Measurements from ENCODE around the gene SMIM7. TPM values are rescaled to one million over a fixed set of nuclear protein-coding genes. Genes with fewer than 3 reads are reported as not detected.
A peak's percentile ranks its signal among the peaks of the same experiment; 100 is the strongest.

Gene SMIM7
- total and polyA plus RNA-seq, 2 of the 13 experiments (the other 11 are each of a cell fraction or from before 2014, with no cell fraction given): 55.7 to 74.9 TPM

DNA sequence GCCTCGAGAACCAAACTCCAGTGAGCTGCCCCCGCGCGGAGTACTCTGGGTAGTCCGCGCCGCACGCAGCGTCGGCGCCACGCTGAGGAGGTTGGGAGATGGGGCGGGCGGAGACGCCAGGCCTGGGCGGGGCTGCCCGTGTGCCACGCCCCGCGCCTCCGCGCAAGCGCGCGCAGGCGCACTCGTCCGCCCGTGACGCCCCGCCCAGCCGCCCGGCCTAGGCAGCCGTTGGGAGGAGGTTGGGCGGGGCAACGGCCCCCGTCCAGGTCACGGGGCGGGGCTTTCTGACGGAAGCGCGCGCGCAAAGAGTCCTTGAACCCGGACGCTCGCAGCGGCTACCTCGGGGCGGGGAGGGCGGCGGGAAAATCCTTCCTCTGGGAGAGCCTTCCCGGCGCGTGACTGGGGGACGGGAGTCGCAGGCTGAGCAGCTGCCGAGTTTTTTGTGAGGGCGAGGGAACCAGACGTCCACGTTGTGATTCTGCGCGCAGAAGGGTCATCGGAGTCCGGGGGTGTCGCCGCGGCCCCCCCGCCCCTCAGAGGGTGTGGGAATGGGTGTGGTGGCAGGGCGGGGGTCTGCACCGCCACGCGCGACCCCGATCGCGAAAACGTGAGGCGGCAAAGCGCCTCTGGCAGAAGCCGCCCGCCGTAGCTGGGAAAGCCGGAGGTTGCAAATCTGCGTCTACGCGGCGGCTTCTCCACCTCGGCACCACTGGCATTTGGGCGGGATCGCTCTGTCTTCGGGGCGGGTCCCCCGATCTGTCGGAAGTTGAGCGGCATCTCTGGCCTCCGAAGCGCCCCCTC is 31.6 kb downstream of the SMIM7 start, which contains the start of gene MED26 (continued):
- TF ChIP-seq, protein P1, sequence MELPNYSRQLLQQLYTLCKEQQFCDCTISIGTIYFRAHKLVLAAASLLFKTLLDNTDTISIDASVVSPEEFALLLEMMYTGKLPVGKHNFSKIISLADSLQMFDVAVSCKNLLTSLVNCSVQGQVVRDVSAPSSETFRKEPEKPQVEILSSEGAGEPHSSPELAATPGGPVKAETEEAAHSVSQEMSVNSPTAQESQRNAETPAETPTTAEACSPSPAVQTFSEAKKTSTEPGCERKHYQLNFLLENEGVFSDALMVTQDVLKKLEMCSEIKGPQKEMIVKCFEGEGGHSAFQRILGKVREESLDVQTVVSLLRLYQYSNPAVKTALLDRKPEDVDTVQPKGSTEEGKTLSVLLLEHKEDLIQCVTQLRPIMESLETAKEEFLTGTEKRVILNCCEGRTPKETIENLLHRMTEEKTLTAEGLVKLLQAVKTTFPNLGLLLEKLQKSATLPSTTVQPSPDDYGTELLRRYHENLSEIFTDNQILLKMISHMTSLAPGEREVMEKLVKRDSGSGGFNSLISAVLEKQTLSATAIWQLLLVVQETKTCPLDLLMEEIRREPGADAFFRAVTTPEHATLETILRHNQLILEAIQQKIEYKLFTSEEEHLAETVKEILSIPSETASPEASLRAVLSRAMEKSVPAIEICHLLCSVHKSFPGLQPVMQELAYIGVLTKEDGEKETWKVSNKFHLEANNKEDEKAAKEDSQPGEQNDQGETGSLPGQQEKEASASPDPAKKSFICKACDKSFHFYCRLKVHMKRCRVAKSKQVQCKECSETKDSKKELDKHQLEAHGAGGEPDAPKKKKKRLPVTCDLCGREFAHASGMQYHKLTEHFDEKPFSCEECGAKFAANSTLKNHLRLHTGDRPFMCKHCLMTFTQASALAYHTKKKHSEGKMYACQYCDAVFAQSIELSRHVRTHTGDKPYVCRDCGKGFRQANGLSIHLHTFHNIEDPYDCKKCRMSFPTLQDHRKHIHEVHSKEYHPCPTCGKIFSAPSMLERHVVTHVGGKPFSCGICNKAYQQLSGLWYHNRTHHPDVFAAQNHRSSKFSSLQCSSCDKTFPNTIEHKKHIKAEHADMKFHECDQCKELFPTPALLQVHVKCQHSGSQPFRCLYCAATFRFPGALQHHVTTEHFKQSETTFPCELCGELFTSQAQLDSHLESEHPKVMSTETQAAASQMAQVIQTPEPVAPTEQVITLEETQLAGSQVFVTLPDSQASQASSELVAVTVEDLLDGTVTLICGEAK (IDR thresholded peaks at IDR 0.05): no peak
- TF ChIP-seq, protein P1 (CRISPR knock-in tag; IDR thresholded peaks at IDR 0.05): no peak; the same call in 1 of the 2 replicates
- TF ChIP-seq ZC3H13 (CRISPR knock-in tag; IDR thresholded peaks at IDR 0.05) (no peak; the same call in 1 of the 2 replicates), ZSCAN20 (CRISPR knock-in tag; IDR thresholded peaks at IDR 0.05; ENCODE audit: borderline replicate concordance) (no peak), MYC (CRISPR knock-in tag; IDR thresholded peaks at IDR 0.05; ENCODE audit: borderline replicate concordance) (peak; percentile 70; the same call in 1 of the 2 replicates), ZNF362 (CRISPR knock-in tag; IDR thresholded peaks at IDR 0.05; ENCODE audit: borderline replicate concordance) (peak; percentile 58; the same call in 1 of the 2 replicates), FOXM1 (CRISPR knock-in tag; IDR thresholded peaks at IDR 0.05) (no peak), FOXO4 (CRISPR knock-in tag; conservative IDR thresholded peaks at IDR 0.05) (0 out of 2 replicates have a peak, but pooled peaks have one; percentile 64), ZSCAN30 (CRISPR knock-in tag; IDR thresholded peaks at IDR 0.05) (no peak)
- TF ChIP-seq, protein P2, sequence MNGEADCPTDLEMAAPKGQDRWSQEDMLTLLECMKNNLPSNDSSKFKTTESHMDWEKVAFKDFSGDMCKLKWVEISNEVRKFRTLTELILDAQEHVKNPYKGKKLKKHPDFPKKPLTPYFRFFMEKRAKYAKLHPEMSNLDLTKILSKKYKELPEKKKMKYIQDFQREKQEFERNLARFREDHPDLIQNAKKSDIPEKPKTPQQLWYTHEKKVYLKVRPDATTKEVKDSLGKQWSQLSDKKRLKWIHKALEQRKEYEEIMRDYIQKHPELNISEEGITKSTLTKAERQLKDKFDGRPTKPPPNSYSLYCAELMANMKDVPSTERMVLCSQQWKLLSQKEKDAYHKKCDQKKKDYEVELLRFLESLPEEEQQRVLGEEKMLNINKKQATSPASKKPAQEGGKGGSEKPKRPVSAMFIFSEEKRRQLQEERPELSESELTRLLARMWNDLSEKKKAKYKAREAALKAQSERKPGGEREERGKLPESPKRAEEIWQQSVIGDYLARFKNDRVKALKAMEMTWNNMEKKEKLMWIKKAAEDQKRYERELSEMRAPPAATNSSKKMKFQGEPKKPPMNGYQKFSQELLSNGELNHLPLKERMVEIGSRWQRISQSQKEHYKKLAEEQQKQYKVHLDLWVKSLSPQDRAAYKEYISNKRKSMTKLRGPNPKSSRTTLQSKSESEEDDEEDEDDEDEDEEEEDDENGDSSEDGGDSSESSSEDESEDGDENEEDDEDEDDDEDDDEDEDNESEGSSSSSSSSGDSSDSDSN (CRISPR knock-in tag; IDR thresholded peaks at IDR 0.05): peak; percentile 47; the same call in 1 of the 2 replicates
- TF ChIP-seq, protein P3, sequence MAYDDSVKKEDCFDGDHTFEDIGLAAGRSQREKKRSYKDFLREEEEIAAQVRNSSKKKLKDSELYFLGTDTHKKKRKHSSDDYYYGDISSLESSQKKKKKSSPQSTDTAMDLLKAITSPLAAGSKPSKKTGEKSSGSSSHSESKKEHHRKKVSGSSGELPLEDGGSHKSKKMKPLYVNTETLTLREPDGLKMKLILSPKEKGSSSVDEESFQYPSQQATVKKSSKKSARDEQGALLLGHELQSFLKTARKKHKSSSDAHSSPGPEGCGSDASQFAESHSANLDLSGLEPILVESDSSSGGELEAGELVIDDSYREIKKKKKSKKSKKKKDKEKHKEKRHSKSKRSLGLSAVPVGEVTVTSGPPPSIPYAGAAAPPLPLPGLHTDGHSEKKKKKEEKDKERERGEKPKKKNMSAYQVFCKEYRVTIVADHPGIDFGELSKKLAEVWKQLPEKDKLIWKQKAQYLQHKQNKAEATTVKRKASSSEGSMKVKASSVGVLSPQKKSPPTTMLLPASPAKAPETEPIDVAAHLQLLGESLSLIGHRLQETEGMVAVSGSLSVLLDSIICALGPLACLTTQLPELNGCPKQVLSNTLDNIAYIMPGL (CRISPR knock-in tag; IDR thresholded peaks at IDR 0.05; ENCODE audit: borderline replicate concordance in 1 of 2, low read depth in 1 of 2): peak; percentile 14 to 73; a peak in 2 of 4 replicates
